Kidney (tissue), 14 donors: ENCODE results near the gene TTC7B. TPM values are rescaled to one million over a fixed set of nuclear protein-coding genes. Genes with fewer than 3 reads are reported as not detected.

Experiments
- DNase-seq, 5 donors: peaks; one replicate each; pipeline ENCODE4 v3.0.0-alpha.2; 2013 to 2020
- FAIRE-seq: peaks from 2 replicates; lab custom pipeline; 2012; peaks lifted over from hg19 to GRCh38; lab: Jason Lieb, UNC
- H3K27ac ChIP-seq, 2 donors: one replicate each; pipeline ENCODE4 v1.7.0; 2013; ENCODE audit warnings: low read depth in 2 of 2, low read length in 2 of 2, inconsistent platforms in 1 of 2
- H3K27me3 ChIP-seq: one replicate; pipeline ENCODE4 v1.7.1; 2013; ENCODE audit warnings: low read length, inconsistent platforms; ENCODE audit not compliant: control insufficient read depth, insufficient read depth
- H3K36me3 ChIP-seq, 3 donors: one replicate each; pipeline versions ENCODE4 v1.7.0 to v1.7.1; 2013; ENCODE audit warnings: low read length in 3 of 3, control low read depth in 1 of 3, inconsistent platforms in 1 of 3; ENCODE audit not compliant: insufficient read depth in 3 of 3, control insufficient read depth in 2 of 3
- H3K4me1 ChIP-seq, 3 donors: one replicate each; pipeline versions ENCODE4 v1.7.0 to v1.7.1; 2013; ENCODE audit warnings: low read length in 3 of 3, inconsistent platforms in 1 of 3, low read depth in 1 of 3; ENCODE audit not compliant: control insufficient read depth in 2 of 3, insufficient read depth in 2 of 3
- H3K4me3 ChIP-seq, 3 donors: one replicate each; pipeline versions ENCODE4 v1.7.0 to v1.8.1; 2013; ENCODE audit warnings: low read length in 3 of 3, control low read depth in 1 of 3, inconsistent platforms in 1 of 3
- H3K9ac ChIP-seq, 3 donors: one replicate each; pipeline versions ENCODE4 v1.7.0 to v1.7.1; 2013; ENCODE audit warnings: low read length in 3 of 3, control low read depth in 1 of 3, inconsistent platforms in 1 of 3
- H3K9me3 ChIP-seq, 3 donors: one replicate each; pipeline versions ENCODE4 v1.7.0 to v1.7.1; 2013; ENCODE audit warnings: low read length in 3 of 3, control low read depth in 1 of 3, inconsistent platforms in 1 of 3; ENCODE audit not compliant: control insufficient read depth in 2 of 3, insufficient read depth in 1 of 3
- intact Hi-C: fragments of 100-400 bp; cut with DNase I; formaldehyde crosslinking; loops from one replicate; pipeline ENCODE4 v1.11.1; 2022
- polyA plus RNA-seq: library from polyadenylated mRNA; stranded (reverse); fragments of 350-450 nt; fragmentation: Illumina TruSeq; extraction: RNeasy Lipid Tissue Mini Kit (QIAGEN cat#74804); gene quantifications from one replicate; pipeline ENCODE4 v1.2.3, GENCODE V29; 2014; ENCODE audit warnings: low read depth, low replicate concordance; ENCODE audit not compliant: insufficient read depth
- total RNA-seq: library from RNA; stranded (reverse); fragmentation: NEBNext Ultra II Directional; extraction: Animal tissue kit (Norgen Biotek cat#: 25700); gene quantifications from one replicate; pipeline ENCODE4 v1.2.1, GENCODE V29; 2021
- TF ChIP-seq, protein P1 (sequence below): IDR thresholded peaks from 3 replicates; pipeline ENCODE4 v1.5.1; 2012; ENCODE audit warnings: mild to moderate bottlenecking, moderate library complexity, borderline replicate concordance; ENCODE audit not compliant: insufficient read depth; ENCODE audit errors: extremely low read depth
- donor health status: control.
- donor health status: control.
- donor health status: control.
- donor health status: control.
- donor health status: control.
- donor health status: DM: yes; HTN: yes; CAD: no.
- donor health status: Normal renal cell carcinoma (clear cell type).

The TTC7B gene
- total and polyA plus RNA-seq, 2 donors from 2014 or later, result 23.4 to 48.3 TPM

DNA sequence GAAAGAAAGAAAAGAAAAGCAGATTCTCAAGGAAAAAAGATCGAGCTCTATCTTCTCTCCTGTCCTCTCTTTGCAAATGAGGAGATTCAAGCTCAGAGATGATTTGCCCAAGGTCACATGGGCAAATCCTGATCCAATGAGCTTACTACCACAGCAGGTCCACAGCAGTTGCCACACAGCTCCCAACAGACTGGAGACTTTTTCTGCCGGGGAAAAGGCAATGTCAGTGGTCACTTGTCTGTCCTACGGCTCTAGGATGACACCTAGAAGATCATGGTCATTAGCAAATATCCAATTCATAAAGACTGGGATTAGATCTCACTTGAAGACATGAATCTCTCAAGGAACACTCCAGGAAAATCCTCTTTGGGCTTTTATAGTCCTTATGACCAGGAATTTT, 58.8 kb downstream of the TTC7B start:
- H3K4me3 ChIP-seq, result peak overlapping the region in 1 of 3 donors; percentile 17
- H3K9me3 ChIP-seq, result peaks cover 0 to 1% (median 0%) of the 10 kb centered on the region in 3 donors
- H3K27ac ChIP-seq, result no peak overlapping the region
- DNase-seq (no peak), FAIRE-seq (no peak)
- peak overlapping the region in 1 of 3 donors; percentile 24 for H3K9ac ChIP-seq
- intact Hi-C loops, result no loop called here
- peaks cover 0 to 6% (median 0%) of the 10 kb centered on the region in 3 donors for H3K4me1 ChIP-seq
- H3K27me3 ChIP-seq, result no peaks in the 10 kb centered on the region
- H3K36me3 ChIP-seq, result no peaks in the 10 kb centered on the region
- TF ChIP-seq, protein P1, sequence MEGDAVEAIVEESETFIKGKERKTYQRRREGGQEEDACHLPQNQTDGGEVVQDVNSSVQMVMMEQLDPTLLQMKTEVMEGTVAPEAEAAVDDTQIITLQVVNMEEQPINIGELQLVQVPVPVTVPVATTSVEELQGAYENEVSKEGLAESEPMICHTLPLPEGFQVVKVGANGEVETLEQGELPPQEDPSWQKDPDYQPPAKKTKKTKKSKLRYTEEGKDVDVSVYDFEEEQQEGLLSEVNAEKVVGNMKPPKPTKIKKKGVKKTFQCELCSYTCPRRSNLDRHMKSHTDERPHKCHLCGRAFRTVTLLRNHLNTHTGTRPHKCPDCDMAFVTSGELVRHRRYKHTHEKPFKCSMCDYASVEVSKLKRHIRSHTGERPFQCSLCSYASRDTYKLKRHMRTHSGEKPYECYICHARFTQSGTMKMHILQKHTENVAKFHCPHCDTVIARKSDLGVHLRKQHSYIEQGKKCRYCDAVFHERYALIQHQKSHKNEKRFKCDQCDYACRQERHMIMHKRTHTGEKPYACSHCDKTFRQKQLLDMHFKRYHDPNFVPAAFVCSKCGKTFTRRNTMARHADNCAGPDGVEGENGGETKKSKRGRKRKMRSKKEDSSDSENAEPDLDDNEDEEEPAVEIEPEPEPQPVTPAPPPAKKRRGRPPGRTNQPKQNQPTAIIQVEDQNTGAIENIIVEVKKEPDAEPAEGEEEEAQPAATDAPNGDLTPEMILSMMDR, result no peak

DNA sequence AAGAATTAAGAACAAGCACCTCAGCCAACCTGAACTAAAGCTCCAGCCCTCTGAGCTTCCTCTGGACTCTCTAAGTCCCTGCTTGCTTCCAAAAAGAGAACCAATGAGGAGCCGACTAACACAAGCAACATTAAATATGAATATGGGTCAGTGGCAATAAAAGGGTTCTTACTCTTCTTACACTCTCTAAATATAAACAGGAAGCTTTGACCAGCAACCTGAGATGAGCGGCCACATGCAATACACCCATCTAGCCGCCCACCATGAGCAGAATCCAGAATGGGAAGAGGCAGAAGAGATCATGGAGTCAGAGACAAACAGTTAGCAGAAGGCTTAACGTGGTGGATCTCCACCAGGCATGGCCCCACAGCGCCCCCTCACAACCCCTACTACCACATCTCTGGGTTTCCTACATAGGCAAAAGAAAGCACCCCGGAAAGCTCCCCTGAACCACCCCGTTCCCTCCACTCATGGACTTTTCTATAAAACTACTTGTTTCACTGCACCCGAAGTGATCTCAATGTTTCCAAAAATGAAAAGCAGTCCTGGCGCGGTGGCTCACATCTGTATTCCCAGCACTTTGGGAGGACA, 59.4 kb downstream of the TTC7B start:
- no peak overlapping the region for H3K9ac ChIP-seq

DNA sequence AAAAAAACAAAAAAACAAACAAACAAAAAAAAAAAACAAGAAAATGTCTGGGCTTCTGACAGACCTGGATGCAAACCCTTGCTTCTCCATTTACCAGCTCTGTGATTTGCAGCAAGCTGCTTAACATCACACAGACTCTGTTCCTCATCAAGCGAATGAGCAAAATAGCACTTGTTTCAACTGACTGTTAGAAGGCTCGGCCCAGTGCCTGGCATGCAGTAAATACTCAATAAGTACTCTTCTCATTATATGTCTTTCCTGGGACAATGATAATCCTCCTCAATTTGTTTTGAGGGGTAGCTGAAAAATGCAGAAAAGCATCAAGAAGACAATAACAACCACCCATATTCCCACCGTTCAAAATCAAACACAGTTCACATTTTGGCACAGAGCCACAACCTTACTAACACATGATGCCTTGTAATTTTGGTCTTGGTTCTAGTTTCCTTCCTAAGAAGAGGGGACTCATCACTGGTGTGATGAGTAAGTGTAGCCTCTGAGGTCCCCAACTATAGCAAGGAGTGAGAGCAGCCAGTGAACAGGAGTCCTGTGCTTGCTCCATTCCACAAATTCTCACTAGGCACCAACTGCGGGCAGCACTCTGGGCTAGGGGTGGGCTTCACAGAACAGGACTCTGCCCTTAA, 60.4 kb downstream of the TTC7B start:
- intact Hi-C loops, result no loop called here
- H3K9ac ChIP-seq, result no peak overlapping the region
- DNase-seq, result no peak
- TF ChIP-seq, protein P1, result no peak
- H3K27ac ChIP-seq, result no peak overlapping the region
- H3K4me3 ChIP-seq, result no peak overlapping the region
- H3K27me3 ChIP-seq, result no peaks in the 10 kb centered on the region
- no peak for FAIRE-seq
- H3K9me3 ChIP-seq, result no peaks in the 10 kb centered on the region
- peaks cover 0 to 6% (median 0%) of the 10 kb centered on the region in 3 donors for H3K4me1 ChIP-seq
- H3K36me3 ChIP-seq, result no peaks in the 10 kb centered on the region

More for the DNA sequence above, 59.4 kb downstream of the TTC7B start:
- intact Hi-C loops, result no loop called here
- Histone ChIP-seq H3K27ac (no peak overlapping the region), H3K4me1 (peaks cover 0 to 6% (median 0%) of the 10 kb centered on the region in 3 donors), H3K36me3 (no peaks in the 10 kb centered on the region), H3K9me3 (peaks cover 0 to 1% (median 0%) of the 10 kb centered on the region in 3 donors), H3K27me3 (no peaks in the 10 kb centered on the region), H3K4me3 (no peak overlapping the region)
- TF ChIP-seq, protein P1, result no peak
- FAIRE-seq (no peak), DNase-seq (no peak)
